ENCODE results near the gene ZFR2. TPM values are rescaled to one million over a fixed set of nuclear protein-coding genes. Genes with fewer than 3 reads are reported as not detected.

The ZFR2 gene
- total RNA-seq, 2 donors from 2014 or later: not detected

- Histone ChIP-seq H3K27me3 (replicated peaks; ENCODE audit: insufficient read depth) (no peaks in the 10 kb centered on the region), H3K4me3 (no peak overlapping the region), H3K36me3 (peaks cover 14% of the 10 kb centered on the region), H3K4me1 (ENCODE audit: control insufficient read depth in 1 of 2, low read depth in 2 of 2) (no peaks in the 10 kb centered on the region), H3K27ac (no peak overlapping the region), H3K9me3 (no peaks in the 10 kb centered on the region)
- no peak for TF ChIP-seq CTCF (IDR thresholded peaks at IDR 0.05)
- DNase-seq (ENCODE audit: low spot score): no peak
- no peak for ATAC-seq (ENCODE audit: insufficient number of reproducible peaks, low FRiP score, low read depth)
Measured at GRCh38 chr19:3770136-3770999, 98.5 kb downstream of the ZFR2 start.

- no peaks in the 10 kb centered on the region for H3K9me3 ChIP-seq
- DNase-seq (ENCODE audit: low spot score): no peak
- H3K4me1 ChIP-seq (ENCODE audit: control insufficient read depth in 1 of 2, low read depth in 2 of 2): no peaks in the 10 kb centered on the region
- peaks cover 19% of the 10 kb centered on the region for H3K36me3 ChIP-seq
- TF ChIP-seq CTCF (IDR thresholded peaks at IDR 0.05): no peak
- H3K27ac ChIP-seq: no peak overlapping the region
- no peaks in the 10 kb centered on the region for H3K27me3 ChIP-seq (replicated peaks; ENCODE audit: insufficient read depth)
- no peak overlapping the region for H3K4me3 ChIP-seq
- ATAC-seq (ENCODE audit: insufficient number of reproducible peaks, low FRiP score, low read depth): no peak
Measured at GRCh38 chr19:3769494-3769893, 99.3 kb downstream of the ZFR2 start.

- no peak for ATAC-seq (ENCODE audit: insufficient number of reproducible peaks, low FRiP score, low read depth)
- H3K27ac ChIP-seq: no peak overlapping the region
- H3K36me3 ChIP-seq: peaks cover 19% of the 10 kb centered on the region
- no peak for TF ChIP-seq CTCF (IDR thresholded peaks at IDR 0.05)
- H3K4me3 ChIP-seq: no peak overlapping the region
- DNase-seq (ENCODE audit: low spot score): no peak
- H3K4me1 ChIP-seq (ENCODE audit: control insufficient read depth in 1 of 2, low read depth in 2 of 2): no peaks in the 10 kb centered on the region
- H3K9me3 ChIP-seq: no peaks in the 10 kb centered on the region
- H3K27me3 ChIP-seq (replicated peaks; ENCODE audit: insufficient read depth): no peaks in the 10 kb centered on the region
Measured at GRCh38 chr19:3768748-3769099, 100.1 kb downstream of the ZFR2 start.

GRCh38 chr19:3768015-3768747 lies 100.7 kb downstream of the ZFR2 start:
- Histone ChIP-seq H3K9me3 (no peaks in the 10 kb centered on the region), H3K4me1 (ENCODE audit: control insufficient read depth in 1 of 2, low read depth in 2 of 2) (peaks cover 0 to 4% of the 10 kb centered on the region in 2 donors), H3K36me3 (peaks cover 19% of the 10 kb centered on the region), H3K27me3 (replicated peaks; ENCODE audit: insufficient read depth) (no peaks in the 10 kb centered on the region), H3K27ac (no peak overlapping the region), H3K4me3 (no peak overlapping the region)
- no peak for TF ChIP-seq CTCF (IDR thresholded peaks at IDR 0.05)
- ATAC-seq (ENCODE audit: insufficient number of reproducible peaks, low FRiP score, low read depth): no peak
- no peak for DNase-seq (ENCODE audit: low spot score)

DNA sequence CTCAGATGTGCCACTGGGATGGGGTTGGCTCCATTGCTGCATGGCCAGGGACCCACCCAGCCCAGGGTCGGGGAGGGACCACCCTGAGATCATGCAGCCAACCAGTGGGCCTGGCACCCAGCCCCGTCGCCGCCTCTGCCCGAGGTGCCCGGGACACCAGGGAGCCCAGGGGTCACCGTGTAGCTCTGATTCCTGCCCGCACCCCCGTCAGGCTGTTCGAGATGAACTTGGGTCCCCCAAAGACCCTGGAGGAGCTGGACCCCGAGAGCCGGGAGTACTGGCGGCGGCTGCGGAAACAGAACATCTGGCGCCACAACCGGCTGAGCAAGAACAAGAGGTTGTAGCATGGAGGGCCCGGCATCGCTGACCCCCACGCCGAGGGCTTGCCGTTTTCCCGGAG lies 101.8 kb downstream of the ZFR2 start:
- peaks cover 0 to 7% of the 10 kb centered on the region in 2 donors for H3K4me1 ChIP-seq (ENCODE audit: control insufficient read depth in 1 of 2, low read depth in 2 of 2)
- no peak overlapping the region for H3K27ac ChIP-seq
- TF ChIP-seq CTCF (IDR thresholded peaks at IDR 0.05): no peak
- peaks cover 19% of the 10 kb centered on the region for H3K36me3 ChIP-seq
- no peaks in the 10 kb centered on the region for H3K27me3 ChIP-seq (replicated peaks; ENCODE audit: insufficient read depth)
- no peaks in the 10 kb centered on the region for H3K9me3 ChIP-seq
- DNase-seq (ENCODE audit: low spot score) (no peak), ATAC-seq (ENCODE audit: insufficient number of reproducible peaks, low FRiP score, low read depth) (no peak)
- no peak overlapping the region for H3K4me3 ChIP-seq
